IMR-90 (cell line): Measurements from ENCODE around the gene IFRD2.

Source experiments
- MXI1 ChIP-seq: IDR thresholded peaks from 2 replicates; pipeline ENCODE4 v1.6.1; 2012; ENCODE audit warnings: low read depth, mild to moderate bottlenecking, low read length, moderate library complexity, borderline replicate concordance
- RCOR1 ChIP-seq: IDR thresholded peaks from 2 replicates; pipeline ENCODE4 v1.6.1; 2012; ENCODE audit warnings: mild to moderate bottlenecking, low read length, improper control_type of control experiment; ENCODE audit not compliant: insufficient replicate concordance
- RFX5 ChIP-seq: IDR thresholded peaks from 2 replicates; pipeline ENCODE4 v1.8.0; 2012; ENCODE audit warnings: low read depth, mild to moderate bottlenecking, low read length, moderate library complexity
- TF ChIP-seq, protein P1 (sequence below): conservative IDR thresholded peaks from 2 replicates; pipeline ENCODE4 v1.5.1; 2012; ENCODE audit warnings: mild to moderate bottlenecking, low read depth, low read length, improper control_type of control experiment
- TF ChIP-seq, protein P2 (sequence below): fragments of 150-350 bp; IDR thresholded peaks from 2 replicates; pipeline ENCODE4 v1.6.1; 2016; ENCODE audit warnings: low read depth, mild to moderate bottlenecking, low read length, moderate library complexity, borderline replicate concordance

DNA sequence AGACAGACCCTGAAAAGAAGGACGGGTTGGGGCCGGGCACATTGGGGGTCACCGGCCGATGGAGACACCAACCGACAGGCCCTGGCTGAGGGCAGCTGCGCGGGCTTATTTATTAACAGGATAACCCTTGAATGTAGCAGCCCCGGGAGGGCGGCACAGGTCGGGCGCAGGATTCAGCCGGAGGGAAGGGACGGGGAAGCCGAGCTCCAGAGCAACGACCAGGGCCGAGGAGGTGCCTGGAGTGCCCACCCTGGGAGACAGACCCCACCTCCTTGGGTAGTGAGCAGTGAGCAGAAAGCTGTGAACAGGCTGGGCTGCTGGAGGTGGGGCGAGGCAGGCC, 15.5 kb downstream of the IFRD2 start:
- TF ChIP-seq, protein P1, sequence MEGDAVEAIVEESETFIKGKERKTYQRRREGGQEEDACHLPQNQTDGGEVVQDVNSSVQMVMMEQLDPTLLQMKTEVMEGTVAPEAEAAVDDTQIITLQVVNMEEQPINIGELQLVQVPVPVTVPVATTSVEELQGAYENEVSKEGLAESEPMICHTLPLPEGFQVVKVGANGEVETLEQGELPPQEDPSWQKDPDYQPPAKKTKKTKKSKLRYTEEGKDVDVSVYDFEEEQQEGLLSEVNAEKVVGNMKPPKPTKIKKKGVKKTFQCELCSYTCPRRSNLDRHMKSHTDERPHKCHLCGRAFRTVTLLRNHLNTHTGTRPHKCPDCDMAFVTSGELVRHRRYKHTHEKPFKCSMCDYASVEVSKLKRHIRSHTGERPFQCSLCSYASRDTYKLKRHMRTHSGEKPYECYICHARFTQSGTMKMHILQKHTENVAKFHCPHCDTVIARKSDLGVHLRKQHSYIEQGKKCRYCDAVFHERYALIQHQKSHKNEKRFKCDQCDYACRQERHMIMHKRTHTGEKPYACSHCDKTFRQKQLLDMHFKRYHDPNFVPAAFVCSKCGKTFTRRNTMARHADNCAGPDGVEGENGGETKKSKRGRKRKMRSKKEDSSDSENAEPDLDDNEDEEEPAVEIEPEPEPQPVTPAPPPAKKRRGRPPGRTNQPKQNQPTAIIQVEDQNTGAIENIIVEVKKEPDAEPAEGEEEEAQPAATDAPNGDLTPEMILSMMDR = no peak
- TF ChIP-seq, protein P2, sequence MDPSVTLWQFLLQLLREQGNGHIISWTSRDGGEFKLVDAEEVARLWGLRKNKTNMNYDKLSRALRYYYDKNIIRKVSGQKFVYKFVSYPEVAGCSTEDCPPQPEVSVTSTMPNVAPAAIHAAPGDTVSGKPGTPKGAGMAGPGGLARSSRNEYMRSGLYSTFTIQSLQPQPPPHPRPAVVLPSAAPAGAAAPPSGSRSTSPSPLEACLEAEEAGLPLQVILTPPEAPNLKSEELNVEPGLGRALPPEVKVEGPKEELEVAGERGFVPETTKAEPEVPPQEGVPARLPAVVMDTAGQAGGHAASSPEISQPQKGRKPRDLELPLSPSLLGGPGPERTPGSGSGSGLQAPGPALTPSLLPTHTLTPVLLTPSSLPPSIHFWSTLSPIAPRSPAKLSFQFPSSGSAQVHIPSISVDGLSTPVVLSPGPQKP = no peak
- no peak for TF ChIP-seq RCOR1
- no peak for TF ChIP-seq MXI1
- no peak for TF ChIP-seq RFX5
